NB4 (cell line): ENCODE results near the gene SPDL1.

Experiments used
- POLR2A ChIP-seq: IDR thresholded peaks from 2 replicates; pipeline ENCODE4 v1.6.1; 2011; ENCODE audit warnings: mild to moderate bottlenecking; ENCODE audit not compliant: insufficient read length; ENCODE audit errors: extremely low read depth
- TF ChIP-seq, protein P1 (sequence below): IDR thresholded peaks from one replicate; pipeline ENCODE4 v1.5.1; 2012; ENCODE audit warnings: low read depth, low read length
- TF ChIP-seq, protein P2 (sequence below): IDR thresholded peaks from 2 replicates; pipeline ENCODE4 v1.6.1; 2011; ENCODE audit warnings: low read depth, low read length

DNA sequence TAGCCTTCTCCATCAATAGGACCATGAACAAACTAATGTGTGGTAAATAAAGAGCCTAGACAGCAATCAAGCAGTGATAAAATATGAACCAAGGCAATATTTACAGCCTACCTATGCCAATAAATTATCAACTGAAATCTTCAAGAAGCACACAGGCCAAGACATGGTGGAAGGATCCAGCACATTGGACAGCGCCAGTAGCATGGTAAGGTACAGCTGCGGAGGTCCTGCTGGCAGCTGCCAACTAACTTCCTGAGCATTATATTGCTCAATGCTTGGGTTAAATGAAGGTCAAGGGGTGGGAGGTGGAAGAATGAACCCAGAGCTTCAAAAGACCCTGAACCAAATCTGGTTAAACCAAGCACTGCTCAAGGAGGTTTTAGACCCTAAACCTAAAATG lies 16.5 kb upstream of the SPDL1 start:
- TF ChIP-seq, protein P1, sequence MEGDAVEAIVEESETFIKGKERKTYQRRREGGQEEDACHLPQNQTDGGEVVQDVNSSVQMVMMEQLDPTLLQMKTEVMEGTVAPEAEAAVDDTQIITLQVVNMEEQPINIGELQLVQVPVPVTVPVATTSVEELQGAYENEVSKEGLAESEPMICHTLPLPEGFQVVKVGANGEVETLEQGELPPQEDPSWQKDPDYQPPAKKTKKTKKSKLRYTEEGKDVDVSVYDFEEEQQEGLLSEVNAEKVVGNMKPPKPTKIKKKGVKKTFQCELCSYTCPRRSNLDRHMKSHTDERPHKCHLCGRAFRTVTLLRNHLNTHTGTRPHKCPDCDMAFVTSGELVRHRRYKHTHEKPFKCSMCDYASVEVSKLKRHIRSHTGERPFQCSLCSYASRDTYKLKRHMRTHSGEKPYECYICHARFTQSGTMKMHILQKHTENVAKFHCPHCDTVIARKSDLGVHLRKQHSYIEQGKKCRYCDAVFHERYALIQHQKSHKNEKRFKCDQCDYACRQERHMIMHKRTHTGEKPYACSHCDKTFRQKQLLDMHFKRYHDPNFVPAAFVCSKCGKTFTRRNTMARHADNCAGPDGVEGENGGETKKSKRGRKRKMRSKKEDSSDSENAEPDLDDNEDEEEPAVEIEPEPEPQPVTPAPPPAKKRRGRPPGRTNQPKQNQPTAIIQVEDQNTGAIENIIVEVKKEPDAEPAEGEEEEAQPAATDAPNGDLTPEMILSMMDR: no peak
- TF ChIP-seq, protein P2, sequence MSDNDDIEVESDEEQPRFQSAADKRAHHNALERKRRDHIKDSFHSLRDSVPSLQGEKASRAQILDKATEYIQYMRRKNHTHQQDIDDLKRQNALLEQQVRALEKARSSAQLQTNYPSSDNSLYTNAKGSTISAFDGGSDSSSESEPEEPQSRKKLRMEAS: peak; percentile 57
- TF ChIP-seq POLR2A: no peak
